ENCODE results near the gene DSC2.

Gene DSC2

DNA sequence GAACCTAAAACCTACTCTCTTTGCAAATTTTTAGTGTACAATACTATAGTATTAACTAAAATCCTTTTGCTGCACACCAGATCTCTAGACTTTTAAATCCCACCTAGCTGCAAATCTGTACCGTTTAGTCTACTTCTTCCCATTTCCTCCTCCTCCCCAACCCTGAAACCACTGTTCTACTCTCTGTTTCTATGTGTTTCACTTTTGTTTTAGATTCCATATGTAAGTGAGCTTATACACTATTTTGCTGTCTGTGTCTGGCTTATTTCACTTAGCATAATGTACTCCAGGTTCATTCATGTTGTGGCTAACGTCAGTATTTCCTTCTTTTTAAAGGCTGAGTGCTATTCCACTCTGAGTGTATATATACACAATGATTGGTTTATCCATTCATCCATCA is 18.4 kb upstream of the DSC2 start:
- H3K36me3 ChIP-seq (ENCODE audit: control insufficient read depth, insufficient read depth, low read length) = no peaks in the 10 kb centered on the region
- no peak overlapping the region for H3K27ac ChIP-seq (ENCODE audit: low read length)
- H3K4me1 ChIP-seq (ENCODE audit: control insufficient read depth, insufficient read depth, low read length) = peaks cover 2% of the 10 kb centered on the region; the same call in 1 of the 2 replicates
- WGBS (ENCODE audit: insufficient coverage, insufficient read length) = no CpG with 5 or more reads among the region's 2 CpGs
- H3K4me3 ChIP-seq (ENCODE audit: low read length) = no peak overlapping the region
- no peaks in the 10 kb centered on the region for H3K27me3 ChIP-seq (ENCODE audit: control insufficient read depth, insufficient read depth, low read length)
- no peak for DNase-seq (ENCODE audit: low read depth, low spot score)
- H3K9me3 ChIP-seq (ENCODE audit: control insufficient read depth, insufficient read depth, low read length) = no peaks in the 10 kb centered on the region

GRCh38 chr18:31116853-31117595 is 14.8 kb upstream of the DSC2 start:
- Histone ChIP-seq H3K4me3 (ENCODE audit: low read length) (no peak overlapping the region), H3K36me3 (ENCODE audit: control insufficient read depth, insufficient read depth, low read length) (no peaks in the 10 kb centered on the region), H3K9me3 (ENCODE audit: control insufficient read depth, insufficient read depth, low read length) (no peaks in the 10 kb centered on the region), H3K27ac (ENCODE audit: low read length) (no peak overlapping the region), H3K27me3 (ENCODE audit: control insufficient read depth, insufficient read depth, low read length) (no peaks in the 10 kb centered on the region), H3K4me1 (ENCODE audit: control insufficient read depth, insufficient read depth, low read length) (peaks cover 2% of the 10 kb centered on the region; the same call in 1 of the 2 replicates)
- 100% methylated on average over 1 of the region's 2 CpGs for WGBS (ENCODE audit: insufficient coverage, insufficient read length)
- no peak for DNase-seq (ENCODE audit: low read depth, low spot score)

- no peaks in the 10 kb centered on the region for H3K27me3 ChIP-seq (ENCODE audit: control insufficient read depth, insufficient read depth, low read length)
- no peak overlapping the region for H3K27ac ChIP-seq (ENCODE audit: low read length)
- H3K4me3 ChIP-seq (ENCODE audit: low read length) = no peak overlapping the region
- no peak for DNase-seq (ENCODE audit: low read depth, low spot score)
- no peaks in the 10 kb centered on the region for H3K4me1 ChIP-seq (ENCODE audit: control insufficient read depth, insufficient read depth, low read length)
- WGBS (ENCODE audit: insufficient coverage, insufficient read length) = no CpG with 5 or more reads among the region's 2 CpGs
- no peaks in the 10 kb centered on the region for H3K9me3 ChIP-seq (ENCODE audit: control insufficient read depth, insufficient read depth, low read length)
- no peaks in the 10 kb centered on the region for H3K36me3 ChIP-seq (ENCODE audit: control insufficient read depth, insufficient read depth, low read length)
Observed at GRCh38 chr18:31112804-31113203, 10.6 kb upstream of the DSC2 start.

- H3K27ac ChIP-seq (ENCODE audit: low read length) = no peak overlapping the region
- H3K9me3 ChIP-seq (ENCODE audit: control insufficient read depth, insufficient read depth, low read length) = no peaks in the 10 kb centered on the region
- no peaks in the 10 kb centered on the region for H3K36me3 ChIP-seq (ENCODE audit: control insufficient read depth, insufficient read depth, low read length)
- H3K27me3 ChIP-seq (ENCODE audit: control insufficient read depth, insufficient read depth, low read length) = no peaks in the 10 kb centered on the region
- no peak overlapping the region for H3K4me3 ChIP-seq (ENCODE audit: low read length)
- no peaks in the 10 kb centered on the region for H3K4me1 ChIP-seq (ENCODE audit: control insufficient read depth, insufficient read depth, low read length)
- no CpG with 5 or more reads among the region's 3 CpGs for WGBS (ENCODE audit: insufficient coverage, insufficient read length)
- DNase-seq (ENCODE audit: low read depth, low spot score) = no peak
Observed at GRCh38 chr18:31105733-31106132, 3.5 kb upstream of the DSC2 start.

- no peak overlapping the region for H3K4me3 ChIP-seq (ENCODE audit: low read length)
- no peaks in the 10 kb centered on the region for H3K9me3 ChIP-seq (ENCODE audit: control insufficient read depth, insufficient read depth, low read length)
Observed at GRCh38 chr18:31104444-31104843, 2.2 kb upstream of the DSC2 start.

DNA sequence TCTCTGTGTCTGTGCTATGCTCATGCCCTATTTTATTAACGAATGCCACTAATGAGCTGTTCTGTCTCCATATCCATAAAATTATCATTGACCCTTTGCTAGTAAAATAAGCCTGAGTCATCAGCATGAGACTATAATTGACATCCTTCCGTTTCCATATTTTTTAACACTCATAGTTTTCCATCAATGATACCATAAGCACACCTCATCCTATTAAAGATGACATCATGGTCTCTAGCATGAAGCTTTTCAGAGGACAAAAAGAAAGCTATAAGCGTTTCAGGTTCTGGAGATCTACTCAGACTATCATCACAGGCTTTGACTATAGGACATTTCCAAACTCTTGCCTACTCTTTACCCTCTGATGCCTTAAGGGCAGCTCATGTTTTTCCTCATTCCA is 1.2 kb upstream of the DSC2 start:
- no peaks in the 10 kb centered on the region for H3K9me3 ChIP-seq (ENCODE audit: control insufficient read depth, insufficient read depth, low read length)
- peaks cover 3% of the 10 kb centered on the region; the same call in 1 of the 2 replicates for H3K4me1 ChIP-seq (ENCODE audit: control insufficient read depth, insufficient read depth, low read length)
- H3K36me3 ChIP-seq (ENCODE audit: control insufficient read depth, insufficient read depth, low read length) = no peaks in the 10 kb centered on the region
- no peak overlapping the region for H3K4me3 ChIP-seq (ENCODE audit: low read length)
- no peaks in the 10 kb centered on the region for H3K27me3 ChIP-seq (ENCODE audit: control insufficient read depth, insufficient read depth, low read length)
- no peak for DNase-seq (ENCODE audit: low read depth, low spot score)
- WGBS (ENCODE audit: insufficient coverage, insufficient read length) = 100% methylated on average over 1 of the region's 3 CpGs
- H3K27ac ChIP-seq (ENCODE audit: low read length) = no peak overlapping the region

More at GRCh38 chr18:31104444-31104843, 2.2 kb upstream of the DSC2 start:
- Histone ChIP-seq H3K36me3 (ENCODE audit: control insufficient read depth, insufficient read depth, low read length) (no peaks in the 10 kb centered on the region), H3K4me1 (ENCODE audit: control insufficient read depth, insufficient read depth, low read length) (peaks cover 3% of the 10 kb centered on the region; the same call in 1 of the 2 replicates), H3K27ac (ENCODE audit: low read length) (no peak overlapping the region), H3K27me3 (ENCODE audit: control insufficient read depth, insufficient read depth, low read length) (no peaks in the 10 kb centered on the region)
- no CpG with 5 or more reads among the region's 3 CpGs for WGBS (ENCODE audit: insufficient coverage, insufficient read length)
- DNase-seq (ENCODE audit: low read depth, low spot score) = no peak

- Histone ChIP-seq H3K4me3 (ENCODE audit: low read length) (no peak overlapping the region), H3K9me3 (ENCODE audit: control insufficient read depth, insufficient read depth, low read length) (no peaks in the 10 kb centered on the region), H3K27ac (ENCODE audit: low read length) (no peak overlapping the region), H3K36me3 (ENCODE audit: control insufficient read depth, insufficient read depth, low read length) (no peaks in the 10 kb centered on the region), H3K27me3 (ENCODE audit: control insufficient read depth, insufficient read depth, low read length) (no peaks in the 10 kb centered on the region), H3K4me1 (ENCODE audit: control insufficient read depth, insufficient read depth, low read length) (peaks cover 3% of the 10 kb centered on the region; the same call in 1 of the 2 replicates)
- DNase-seq (ENCODE audit: low read depth, low spot score) = no peak
- WGBS (ENCODE audit: insufficient coverage, insufficient read length) = no CpG with 5 or more reads among the region's 2 CpGs
Observed at GRCh38 chr18:31102941-31103340, 720 bp upstream of the DSC2 start.

- Histone ChIP-seq H3K4me3 (ENCODE audit: low read length) (peak overlapping the region; percentile 97), H3K4me1 (ENCODE audit: control insufficient read depth, insufficient read depth, low read length) (peaks cover 3% of the 10 kb centered on the region; the same call in 1 of the 2 replicates), H3K27me3 (ENCODE audit: control insufficient read depth, insufficient read depth, low read length) (no peaks in the 10 kb centered on the region), H3K9me3 (ENCODE audit: control insufficient read depth, insufficient read depth, low read length) (no peaks in the 10 kb centered on the region), H3K36me3 (ENCODE audit: control insufficient read depth, insufficient read depth, low read length) (no peaks in the 10 kb centered on the region), H3K27ac (ENCODE audit: low read length) (no peak overlapping the region)
- peak; percentile 18 for DNase-seq (ENCODE audit: low read depth, low spot score)
- no CpG with 5 or more reads among the region's 72 CpGs for WGBS (ENCODE audit: insufficient coverage, insufficient read length)
Observed at GRCh38 chr18:31101183-31102024, 817 bp downstream of the DSC2 start.

DNA sequence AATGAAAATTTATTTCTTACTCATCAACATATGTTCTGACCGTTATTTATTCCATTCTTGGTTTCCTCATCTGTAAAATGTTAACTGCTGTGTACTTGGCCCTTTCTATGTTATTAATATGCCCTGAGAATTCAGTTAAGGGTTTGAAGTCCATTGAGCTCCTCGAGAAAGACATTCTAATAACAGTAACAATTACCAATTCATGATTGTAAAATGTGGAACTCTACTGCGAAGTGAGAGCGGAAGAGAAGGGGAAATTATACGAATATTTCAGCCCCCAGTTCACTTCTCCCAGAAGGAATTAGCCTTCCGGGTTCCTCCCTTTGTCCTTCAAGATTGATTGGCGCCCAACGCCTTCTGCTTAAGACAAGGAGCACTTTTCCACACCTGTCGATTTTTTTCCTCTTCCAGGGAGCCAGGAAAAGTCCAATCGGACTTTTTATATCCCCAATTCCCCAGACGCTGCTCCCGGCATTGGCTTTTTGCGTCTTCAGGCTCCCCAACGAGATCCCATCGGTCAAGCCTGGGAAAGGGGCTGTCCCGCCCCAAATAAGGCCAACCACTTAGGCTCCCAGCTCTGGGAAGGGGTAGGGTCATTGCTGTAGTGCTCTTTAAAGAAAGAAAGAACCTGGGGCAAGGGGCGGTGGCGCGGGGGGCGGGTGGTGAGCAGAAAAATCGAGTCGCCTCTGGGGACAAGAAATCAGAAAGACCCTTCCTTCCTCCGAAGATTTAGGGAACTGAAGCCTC is 1.6 kb downstream of the DSC2 start:
- DNase-seq (ENCODE audit: low read depth, low spot score) = peak; percentile 31
- Histone ChIP-seq H3K27ac (ENCODE audit: low read length) (no peak overlapping the region), H3K4me1 (ENCODE audit: control insufficient read depth, insufficient read depth, low read length) (peaks cover 3% of the 10 kb centered on the region; the same call in 1 of the 2 replicates), H3K4me3 (ENCODE audit: low read length) (peak overlapping the region; percentile 97; the same call in 1 of the 2 replicates), H3K9me3 (ENCODE audit: control insufficient read depth, insufficient read depth, low read length) (no peaks in the 10 kb centered on the region), H3K27me3 (ENCODE audit: control insufficient read depth, insufficient read depth, low read length) (no peaks in the 10 kb centered on the region), H3K36me3 (ENCODE audit: control insufficient read depth, insufficient read depth, low read length) (no peaks in the 10 kb centered on the region)
- no CpG with 5 or more reads among the region's 23 CpGs for WGBS (ENCODE audit: insufficient coverage, insufficient read length)

All from iPS DF 6.9 (cell line).